NCI-H2227 (cell line): ENCODE results near the gene LMO1.

Experiments
- DNase-seq: peaks from one replicate; lab custom pipeline; 2025; ENCODE audit not compliant: unreplicated experiment; lab: John Stamatoyannopoulos, UW

Gene LMO1

GRCh38 chr11:8288824-8289491, 25.3 kb upstream of the LMO1 start:
- DNase-seq = no peak

- no peak for DNase-seq
These were observed 24.6 kb upstream of the LMO1 start for GRCh38 chr11:8288166-8288772.

- no peak for DNase-seq
These were observed 24.0 kb upstream of the LMO1 start for GRCh38 chr11:8287703-8288102.

GRCh38 chr11:8287297-8287696, 23.6 kb upstream of the LMO1 start:
- no peak for DNase-seq

- DNase-seq = no peak
These were observed 23.2 kb upstream of the LMO1 start for GRCh38 chr11:8286886-8287285.

GRCh38 chr11:8285796-8286195, 22.1 kb upstream of the LMO1 start:
- no peak for DNase-seq

GRCh38 chr11:8285228-8285627, 21.6 kb upstream of the LMO1 start:
- DNase-seq = no peak

GRCh38 chr11:8283465-8284230, 20.0 kb upstream of the LMO1 start:
- peak; percentile 83 for DNase-seq

GRCh38 chr11:8283100-8283464, 19.4 kb upstream of the LMO1 start:
- DNase-seq = no peak

GRCh38 chr11:8282631-8283030, 19.0 kb upstream of the LMO1 start:
- peak; percentile 28 for DNase-seq

GRCh38 chr11:8281266-8281665, 17.6 kb upstream of the LMO1 start:
- no peak for DNase-seq

- DNase-seq = no peak
These were observed 14.0 kb upstream of the LMO1 start for GRCh38 chr11:8277691-8278090.

- DNase-seq = no peak
These were observed 12.8 kb upstream of the LMO1 start for GRCh38 chr11:8276528-8276927.

- no peak for DNase-seq
These were observed 9.6 kb upstream of the LMO1 start for GRCh38 chr11:8273287-8273686.

- DNase-seq = no peak
These were observed 7.6 kb upstream of the LMO1 start for GRCh38 chr11:8271106-8271886.

- DNase-seq = no peak
These were observed 6.0 kb upstream of the LMO1 start for GRCh38 chr11:8269636-8270035.

GRCh38 chr11:8268530-8269400, 5.1 kb upstream of the LMO1 start:
- peak; percentile 50 for DNase-seq

GRCh38 chr11:8267831-8268529, 4.3 kb upstream of the LMO1 start:
- peak; percentile 50 for DNase-seq

- DNase-seq = no peak
These were observed 3.6 kb upstream of the LMO1 start for GRCh38 chr11:8267280-8267679.
